ENCODE results near the gene BRIX1. TPM values are rescaled to one million over a fixed set of nuclear protein-coding genes. Genes with fewer than 3 reads are reported as not detected.

BRIX1 gene
- total RNA-seq, 2 donors from 2014 or later = 5.6 to 9.3 TPM

- 79 to 91% methylated on average over 2 of the region's 2 CpGs for WGBS, 2 donors
- Histone ChIP-seq H3K36me3 (replicated peaks in 1 of 2; ENCODE audit: insufficient read depth in 1 of 2, low read depth in 2 of 2) (peaks cover 0 to 2% of the 10 kb centered on the region in 2 donors), H3K27me3 (no peaks in the 10 kb centered on the region), H3K4me1 (no peaks in the 10 kb centered on the region), H3K9me3 (no peaks in the 10 kb centered on the region), H3K27ac (no peak overlapping the region), H3K4me3 (no peak overlapping the region)
- DNase-seq = no peak
- intact Hi-C loops (cut with DNase I) = no loop called here
- TF ChIP-seq POLR2A (IDR thresholded peaks at IDR 0.05) (no peak), CTCF (IDR thresholded peaks at IDR 0.05) (peak in 2 of 7 experiments; percentile 8 to 12)
- ATAC-seq = no peak
These were observed 9.9 kb upstream of the BRIX1 start for GRCh38 chr5:34905564-34905963.

- H3K27me3 ChIP-seq = no peaks in the 10 kb centered on the region
- H3K36me3 ChIP-seq (replicated peaks in 1 of 2; ENCODE audit: insufficient read depth in 1 of 2, low read depth in 2 of 2) = peaks cover 0 to 2% of the 10 kb centered on the region in 2 donors
- TF ChIP-seq CTCF (IDR thresholded peaks at IDR 0.05) (no peak), POLR2A (IDR thresholded peaks at IDR 0.05) (no peak)
- WGBS, 2 donors = 80 to 89% methylated on average over 2 of the region's 2 CpGs
- no peak for ATAC-seq
- peaks cover 27% of the 10 kb centered on the region for H3K4me1 ChIP-seq
- H3K27ac ChIP-seq = no peak overlapping the region
- H3K4me3 ChIP-seq = no peak overlapping the region
- H3K9me3 ChIP-seq = no peaks in the 10 kb centered on the region
- DNase-seq = no peak
- intact Hi-C loops (cut with DNase I) = no loop called here
These were observed 2.4 kb upstream of the BRIX1 start for GRCh38 chr5:34913072-34913471.

GRCh38 chr5:34914671-34915138 is 806 bp upstream of the BRIX1 start:
- TF ChIP-seq CTCF (IDR thresholded peaks at IDR 0.05) (no peak), POLR2A (IDR thresholded peaks at IDR 0.05) (no peak)
- Histone ChIP-seq H3K9me3 (no peaks in the 10 kb centered on the region), H3K4me3 (peak overlapping the region; percentile 29 to 96), H3K27me3 (no peaks in the 10 kb centered on the region), H3K36me3 (replicated peaks in 1 of 2; ENCODE audit: insufficient read depth in 1 of 2, low read depth in 2 of 2) (no peaks in the 10 kb centered on the region), H3K27ac (peak overlapping the region; percentile 78 to 89 (median 82)), H3K4me1 (peaks cover 27% of the 10 kb centered on the region)
- DNase-seq (peak; percentile 5 to 31 (median 22)), ATAC-seq (peak; percentile 5)
- intact Hi-C loops (cut with DNase I) = no loop called here
- WGBS, 2 donors = 1 to 2% methylated on average over 20 of the region's 20 CpGs

- Histone ChIP-seq H3K36me3 (replicated peaks in 1 of 2; ENCODE audit: insufficient read depth in 1 of 2, low read depth in 2 of 2) (no peaks in the 10 kb centered on the region), H3K27ac (peak overlapping the region; percentile 40 to 89 (median 79)), H3K4me3 (peak overlapping the region; percentile 81 to 96), H3K9me3 (no peaks in the 10 kb centered on the region), H3K4me1 (peaks cover 27% of the 10 kb centered on the region), H3K27me3 (no peaks in the 10 kb centered on the region)
- DNase-seq = no peak
- WGBS, 2 donors = 0 to 1% methylated on average over 19 to 20 of the region's 20 CpGs
- no peak for TF ChIP-seq CTCF (IDR thresholded peaks at IDR 0.05)
- peak in 1 of 3 donors; percentile 8 for TF ChIP-seq POLR2A (IDR thresholded peaks at IDR 0.05)
- intact Hi-C loops (cut with DNase I) = no loop called here
- ATAC-seq = peak; percentile 5
These were observed 313 bp downstream of the BRIX1 start for GRCh38 chr5:34915856-34916192.

- intact Hi-C loops (cut with DNase I) = no loop called here
- no peak for TF ChIP-seq CTCF (IDR thresholded peaks at IDR 0.05)
- no peak for TF ChIP-seq POLR2A (IDR thresholded peaks at IDR 0.05)
These were observed 1.0 kb downstream of the BRIX1 start for GRCh38 chr5:34916518-34916917.

More at GRCh38 chr5:34916518-34916917, 1.0 kb downstream of the BRIX1 start:
- H3K27me3 ChIP-seq = no peaks in the 10 kb centered on the region
- DNase-seq (no peak), ATAC-seq (no peak)
- WGBS, 2 donors = 12 to 15% methylated on average over 6 of the region's 6 CpGs
- no peak overlapping the region for H3K4me3 ChIP-seq
- no peaks in the 10 kb centered on the region for H3K36me3 ChIP-seq (replicated peaks in 1 of 2; ENCODE audit: insufficient read depth in 1 of 2, low read depth in 2 of 2)
- no peaks in the 10 kb centered on the region for H3K9me3 ChIP-seq
- H3K27ac ChIP-seq = no peak overlapping the region
- H3K4me1 ChIP-seq = peaks cover 27% of the 10 kb centered on the region

Measured in body of pancreas (tissue), 4 donors.